HG03460 (cell line): Measurements from ENCODE around the gene RTBDN.

Experiments
- ATAC-seq: cut with Tn5 transposase; IDR thresholded peaks from one replicate; pipeline ENCODE4 v1.9.1; 2021; ENCODE audit not compliant: unreplicated experiment

Gene RTBDN

GRCh38 chr19:12793290-12794195 lies 40.8 kb downstream of the RTBDN start:
- no peak for ATAC-seq

- no peak for ATAC-seq
Observed at GRCh38 chr19:12792853-12793289, 41.5 kb downstream of the RTBDN start.

DNA sequence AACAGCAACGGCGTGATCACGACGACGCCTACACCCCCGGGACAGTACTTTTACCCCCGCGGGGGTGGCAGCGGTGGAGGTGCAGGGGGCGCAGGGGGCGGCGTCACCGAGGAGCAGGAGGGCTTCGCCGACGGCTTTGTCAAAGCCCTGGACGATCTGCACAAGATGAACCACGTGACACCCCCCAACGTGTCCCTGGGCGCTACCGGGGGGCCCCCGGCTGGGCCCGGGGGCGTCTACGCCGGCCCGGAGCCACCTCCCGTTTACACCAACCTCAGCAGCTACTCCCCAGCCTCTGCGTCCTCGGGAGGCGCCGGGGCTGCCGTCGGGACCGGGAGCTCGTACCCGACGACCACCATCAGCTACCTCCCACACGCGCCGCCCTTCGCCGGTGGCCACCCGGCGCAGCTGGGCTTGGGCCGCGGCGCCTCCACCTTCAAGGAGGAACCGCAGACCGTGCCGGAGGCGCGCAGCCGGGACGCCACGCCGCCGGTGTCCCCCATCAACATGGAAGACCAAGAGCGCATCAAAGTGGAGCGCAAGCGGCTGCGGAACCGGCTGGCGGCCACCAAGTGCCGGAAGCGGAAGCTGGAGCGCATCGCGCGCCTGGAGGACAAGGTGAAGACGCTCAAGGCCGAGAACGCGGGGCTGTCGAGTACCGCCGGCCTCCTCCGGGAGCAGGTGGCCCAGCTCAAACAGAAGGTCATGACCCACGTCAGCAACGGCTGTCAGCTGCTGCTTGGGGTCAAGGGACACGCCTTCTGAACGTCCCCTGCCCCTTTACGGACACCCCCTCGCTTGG lies 42.1 kb downstream of the RTBDN start:
- ATAC-seq: no peak

DNA sequence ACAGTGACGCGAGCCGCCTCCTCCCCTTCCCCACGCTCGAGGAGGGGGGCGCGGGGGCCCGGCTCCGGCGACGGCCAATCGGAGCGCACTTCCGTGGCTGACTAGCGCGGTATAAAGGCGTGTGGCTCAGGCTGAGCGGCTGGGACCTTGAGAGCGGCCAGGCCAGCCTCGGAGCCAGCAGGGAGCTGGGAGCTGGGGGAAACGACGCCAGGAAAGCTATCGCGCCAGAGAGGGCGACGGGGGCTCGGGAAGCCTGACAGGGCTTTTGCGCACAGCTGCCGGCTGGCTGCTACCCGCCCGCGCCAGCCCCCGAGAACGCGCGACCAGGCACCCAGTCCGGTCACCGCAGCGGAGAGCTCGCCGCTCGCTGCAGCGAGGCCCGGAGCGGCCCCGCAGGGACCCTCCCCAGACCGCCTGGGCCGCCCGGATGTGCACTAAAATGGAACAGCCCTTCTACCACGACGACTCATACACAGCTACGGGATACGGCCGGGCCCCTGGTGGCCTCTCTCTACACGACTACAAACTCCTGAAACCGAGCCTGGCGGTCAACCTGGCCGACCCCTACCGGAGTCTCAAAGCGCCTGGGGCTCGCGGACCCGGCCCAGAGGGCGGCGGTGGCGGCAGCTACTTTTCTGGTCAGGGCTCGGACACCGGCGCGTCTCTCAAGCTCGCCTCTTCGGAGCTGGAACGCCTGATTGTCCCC lies 42.9 kb downstream of the RTBDN start, which contains the start of gene JUNB:
Gene JUNB (plus strand): TSS at position 142 of the 706 bp plus-strand sequence. CDS start 286 bp downstream, at position 428.
- peak; percentile 28 for ATAC-seq

DNA sequence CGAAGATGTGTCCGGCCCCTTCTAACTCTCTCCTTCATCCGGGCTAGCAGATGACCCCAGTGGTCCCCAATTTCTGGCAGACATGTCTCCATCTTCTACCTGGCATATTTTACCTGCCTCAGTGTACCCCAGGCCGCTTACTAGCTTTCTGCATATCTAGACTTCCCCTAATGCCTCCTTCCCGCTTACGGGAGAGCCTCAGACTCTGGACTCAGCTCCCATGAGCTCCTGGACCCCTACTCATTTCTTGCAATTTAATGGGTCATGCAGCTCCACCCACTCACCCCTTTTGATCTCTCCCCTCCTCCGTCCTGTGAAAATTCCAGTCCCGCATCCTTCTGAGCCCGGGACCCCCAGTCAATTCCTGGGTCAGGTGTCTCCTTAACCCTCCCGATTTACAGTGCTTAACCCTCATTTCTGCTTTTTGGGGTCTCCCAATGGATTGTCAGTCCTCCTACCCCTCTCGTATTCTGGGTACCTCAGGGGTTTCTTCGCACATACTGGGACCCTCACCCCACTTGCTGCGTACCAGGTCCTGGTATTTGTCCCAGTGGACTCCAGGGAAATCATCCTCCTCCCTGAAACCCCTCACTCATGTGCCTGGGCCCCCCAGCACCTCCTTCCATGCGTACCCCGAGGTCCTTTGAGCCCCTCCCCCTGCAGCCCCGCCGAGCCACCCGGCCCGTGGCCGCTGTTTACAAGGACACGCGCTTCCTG lies 43.6 kb downstream of the RTBDN start:
- no peak for ATAC-seq

DNA sequence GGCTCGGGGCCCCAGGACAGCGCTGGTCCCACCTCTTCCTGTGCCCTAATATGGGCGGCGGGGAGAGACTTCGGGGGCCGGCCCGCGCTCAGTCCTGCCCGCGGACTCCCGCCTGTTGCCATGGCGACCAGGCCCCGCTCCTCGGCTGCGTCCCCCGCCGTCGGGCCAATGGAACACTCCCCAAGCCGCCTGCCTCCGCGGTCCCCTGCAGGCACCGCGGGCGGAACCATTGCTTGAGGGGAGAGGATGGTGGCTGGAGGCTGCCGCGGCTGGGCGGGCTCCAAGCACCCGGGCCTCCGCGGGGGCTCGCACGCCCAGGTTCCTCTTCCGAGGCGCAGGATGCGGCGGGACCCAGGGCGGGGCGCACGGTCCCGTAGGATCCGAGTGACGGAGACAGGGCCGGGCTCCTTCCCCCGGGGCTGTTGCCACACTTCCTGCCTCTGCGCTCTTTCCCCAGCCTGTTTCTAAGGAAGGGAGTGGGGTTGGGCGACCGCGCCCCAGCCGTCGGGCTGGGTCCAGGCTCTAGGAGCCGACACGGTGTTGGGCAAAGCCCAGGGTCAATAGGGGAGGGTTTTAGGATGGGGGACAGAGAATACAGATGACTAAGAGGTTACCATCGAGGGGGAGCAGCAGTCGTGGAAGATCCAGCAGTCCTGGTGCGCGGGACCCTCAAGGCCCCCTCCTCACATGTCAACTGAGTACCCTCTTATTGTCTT lies 44.3 kb downstream of the RTBDN start:
- peak; percentile 33 for ATAC-seq

DNA sequence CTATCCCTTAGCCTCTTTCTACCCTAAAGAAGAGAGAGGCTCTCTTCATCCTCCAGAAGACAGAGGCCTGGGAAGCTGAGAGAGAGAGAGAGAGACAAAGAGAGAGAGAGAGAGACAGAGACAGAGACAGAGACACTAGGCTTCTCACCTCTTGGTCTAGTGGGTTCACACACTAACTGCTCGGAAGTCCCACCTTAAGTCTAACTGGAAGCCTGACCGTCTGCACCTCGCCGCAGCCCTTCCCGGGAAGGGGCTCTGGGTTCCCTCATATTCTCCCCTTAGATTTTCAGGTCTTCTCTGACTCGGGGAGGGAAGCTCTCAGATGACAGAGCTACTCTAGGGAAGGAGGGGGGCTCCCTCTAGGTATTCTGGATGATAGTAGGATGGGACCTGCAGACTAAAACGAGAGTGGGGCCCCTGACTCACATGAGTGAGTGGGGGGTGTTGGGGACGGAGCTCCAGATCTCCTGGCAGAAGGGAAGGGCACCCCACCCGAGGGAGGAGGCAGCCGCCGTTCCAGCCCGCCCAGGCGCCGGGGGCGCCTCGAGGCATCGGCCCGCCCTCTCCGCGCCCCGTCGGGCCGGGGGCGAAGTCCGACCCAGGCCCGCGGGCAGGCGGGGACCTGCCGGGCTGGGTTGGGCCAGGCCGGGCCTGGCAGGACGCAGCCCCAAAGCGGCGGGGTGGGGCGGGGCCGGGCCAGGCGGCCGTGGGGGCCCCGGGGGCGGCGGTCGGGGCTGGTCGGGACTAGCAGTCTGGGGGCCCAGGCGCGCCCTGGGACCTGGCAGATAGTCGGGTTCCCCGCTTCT lies 45.1 kb downstream of the RTBDN start:
- ATAC-seq: no peak

GRCh38 chr19:12788682-12789097 lies 45.7 kb downstream of the RTBDN start:
- ATAC-seq: no peak

- no peak for ATAC-seq
Observed at GRCh38 chr19:12788042-12788681, 46.2 kb downstream of the RTBDN start.

GRCh38 chr19:12787458-12787857 lies 46.9 kb downstream of the RTBDN start:
- ATAC-seq: no peak

- no peak for ATAC-seq
Observed at GRCh38 chr19:12786952-12787351, 47.4 kb downstream of the RTBDN start.

DNA sequence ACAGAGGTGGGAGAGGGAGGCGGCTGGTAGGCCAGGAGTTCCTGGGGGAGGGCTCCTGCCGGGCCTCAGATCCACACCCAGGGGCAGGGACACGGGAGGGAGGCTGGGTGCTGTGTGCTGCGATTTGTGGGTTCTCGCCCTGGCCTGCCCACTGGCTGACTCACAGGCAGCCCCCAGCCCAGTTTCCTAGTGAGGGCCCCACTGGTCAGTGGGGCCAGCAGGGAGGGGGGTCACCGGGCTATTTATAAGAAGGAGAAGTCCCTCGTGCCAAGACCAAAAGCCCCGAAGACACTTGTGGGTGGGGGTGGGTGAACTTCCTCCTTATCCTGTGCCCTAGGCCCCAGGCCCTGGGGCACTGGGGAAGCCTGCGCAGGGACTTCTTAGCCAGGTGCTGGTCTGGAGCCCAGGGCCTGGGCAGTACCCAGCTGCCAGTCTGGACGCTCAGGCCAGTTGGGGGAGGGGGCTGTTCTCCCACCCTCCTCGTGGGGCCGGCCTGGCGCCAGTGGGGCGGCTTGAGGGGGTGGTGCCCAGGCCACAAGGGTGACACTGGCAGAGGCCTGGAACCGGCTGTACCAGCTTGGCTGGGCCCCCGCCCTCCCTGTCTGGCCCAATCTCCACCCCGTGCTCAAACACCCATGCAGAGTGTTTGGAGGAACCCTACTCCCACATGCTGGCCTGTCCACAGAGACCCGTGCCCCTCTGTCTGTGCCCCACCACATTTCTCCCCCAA lies 48.1 kb downstream of the RTBDN start:
- no peak for ATAC-seq

- ATAC-seq: no peak
Observed at GRCh38 chr19:12785431-12786031, 48.8 kb downstream of the RTBDN start.

DNA sequence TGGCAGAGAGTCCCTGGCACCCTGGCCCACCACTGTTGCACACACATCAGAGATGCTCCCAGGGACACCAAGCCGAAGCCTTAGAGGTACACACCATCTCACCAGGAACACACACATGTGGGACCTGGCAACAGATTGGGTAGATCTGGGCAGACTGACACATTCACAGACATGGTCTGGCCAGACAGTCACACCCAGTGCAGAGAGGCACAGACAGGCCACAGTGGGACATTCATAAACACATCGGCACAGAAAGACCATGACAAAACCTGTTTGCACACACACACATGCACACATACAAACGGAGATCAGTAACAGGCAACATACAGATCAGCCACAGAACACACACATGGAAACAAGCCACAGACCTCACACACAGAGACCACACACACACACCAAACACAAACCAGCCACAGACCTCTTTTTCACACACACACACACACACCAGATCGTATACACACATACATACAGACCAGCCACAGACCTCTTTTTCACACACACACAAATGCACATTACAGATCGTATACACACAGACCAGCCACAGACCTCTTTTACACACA lies 49.4 kb downstream of the RTBDN start:
- ATAC-seq: no peak

DNA sequence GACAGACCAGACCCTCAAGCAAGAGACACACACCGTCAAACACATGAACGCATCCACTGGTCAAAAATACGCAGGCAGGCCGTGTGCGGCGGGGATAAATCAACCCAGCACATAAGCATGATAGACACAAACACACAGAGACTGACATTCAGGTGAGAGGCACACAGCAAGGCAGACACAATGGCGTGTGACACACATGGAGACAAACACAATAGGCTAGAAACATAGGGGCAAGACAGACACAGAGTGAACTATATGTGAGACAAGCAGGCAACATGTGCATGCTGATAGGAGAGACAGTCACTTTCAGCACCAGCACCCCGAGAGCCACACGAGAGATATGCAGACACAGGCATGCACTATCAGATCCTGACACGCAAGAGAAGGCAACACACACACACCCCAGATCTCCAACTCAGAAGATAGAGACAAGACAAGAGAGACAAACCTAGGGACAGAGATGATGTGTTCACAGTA lies 49.9 kb downstream of the RTBDN start:
- ATAC-seq: no peak

GRCh38 chr19:12783849-12784393 lies 50.5 kb downstream of the RTBDN start:
- no peak for ATAC-seq
